ENCODE results near the gene FAM120A.

Gene FAM120A

GRCh38 chr9:93567271-93567959, 115.9 kb downstream of the FAM120A start:
- TF ChIP-seq CTCF (IDR thresholded peaks at IDR 0.05; ENCODE audit: low read depth, low read length): no peak
- no peak for DNase-seq (ENCODE audit: extremely low read depth, low read depth)

- no peak for DNase-seq (ENCODE audit: extremely low read depth, low read depth)
- no peak for TF ChIP-seq CTCF (IDR thresholded peaks at IDR 0.05; ENCODE audit: low read depth, low read length)
Measured at GRCh38 chr9:93568169-93568568, 116.7 kb downstream of the FAM120A start.

GRCh38 chr9:93569621-93570174, 118.2 kb downstream of the FAM120A start:
- no peak for DNase-seq (ENCODE audit: extremely low read depth, low read depth)
- no peak for TF ChIP-seq CTCF (IDR thresholded peaks at IDR 0.05; ENCODE audit: low read depth, low read length)

- DNase-seq (ENCODE audit: extremely low read depth, low read depth): no peak
- no peak for TF ChIP-seq CTCF (IDR thresholded peaks at IDR 0.05; ENCODE audit: low read depth, low read length)
Measured at GRCh38 chr9:93572221-93572620, 120.7 kb downstream of the FAM120A start.

GRCh38 chr9:93572636-93573515, 121.4 kb downstream of the FAM120A start:
- no peak for DNase-seq (ENCODE audit: extremely low read depth, low read depth)
- no peak for TF ChIP-seq CTCF (IDR thresholded peaks at IDR 0.05; ENCODE audit: low read depth, low read length)

- no peak for TF ChIP-seq CTCF (IDR thresholded peaks at IDR 0.05; ENCODE audit: low read depth, low read length)
- DNase-seq (ENCODE audit: extremely low read depth, low read depth): no peak
Measured at GRCh38 chr9:93573516-93573828, 122.0 kb downstream of the FAM120A start.
